Endometrial microvascular endothelial cells (primary cell): ENCODE results near the gene NRGN. TPM values are rescaled to one million over a fixed set of nuclear protein-coding genes. Genes with fewer than 3 reads are reported as not detected.

Source experiments
- in situ Hi-C: cut with HindIII; loops from 2 replicates; pipeline ENCODE4 v1.10.0; 2017; ENCODE audit warnings: low sequenced_read_pairs, low pct_unique_long_range_greater_than_20kb; ENCODE audit errors: inconsistent ontology term
- total RNA-seq: library from RNA; depleted of rRNA; stranded (reverse); fragments of >200 nt; gene quantifications from one replicate; pipeline ENCODE4 v1.2.3, GENCODE V29; 2015; ENCODE audit errors: inconsistent ontology term

Gene NRGN
- total RNA-seq, 1 donor from 2014 or later, result 14.6 TPM

- in situ Hi-C loops, result no loop called here
Measured at GRCh38 chr11:124753624-124754023, 13.9 kb downstream of the NRGN start.

GRCh38 chr11:124754309-124754708, 14.6 kb downstream of the NRGN start:
- in situ Hi-C loops, result no loop called here

- in situ Hi-C loops, result no loop called here
Measured at GRCh38 chr11:124754710-124755109, 15.0 kb downstream of the NRGN start.

DNA sequence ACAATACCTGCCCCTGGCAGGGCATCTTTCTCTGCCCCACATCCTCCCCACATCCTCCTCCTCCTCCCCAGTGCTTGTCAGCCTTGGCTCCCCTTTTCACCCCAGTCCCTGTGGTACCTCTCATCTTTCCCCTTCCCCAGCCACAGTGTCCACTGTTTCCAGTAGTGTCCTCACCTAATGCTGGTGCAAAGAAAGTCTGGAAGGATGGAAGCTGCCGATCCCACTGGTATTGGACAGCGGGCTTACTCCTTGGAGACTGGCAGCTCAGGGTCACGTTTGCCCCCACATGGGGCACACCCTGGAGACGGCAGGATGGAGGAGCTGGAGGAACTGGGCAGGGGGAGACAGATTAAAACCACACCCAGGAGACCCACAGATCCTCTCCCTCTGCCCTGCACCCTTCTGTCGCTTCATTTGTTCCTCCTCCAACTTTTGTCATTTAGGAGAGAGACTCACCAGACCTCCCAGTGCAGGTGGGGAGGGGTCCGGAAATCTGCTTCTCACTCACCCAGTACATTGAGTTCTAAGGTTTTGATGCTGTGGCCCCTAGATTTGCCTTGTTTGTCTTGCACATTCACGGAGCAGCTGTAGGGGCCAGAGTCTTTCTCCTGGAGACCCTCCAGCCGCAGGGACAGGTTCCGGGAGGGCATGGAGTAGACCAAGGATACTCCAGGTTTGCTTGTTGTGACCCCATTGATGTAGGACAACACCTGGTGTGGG, 16.5 kb downstream of the NRGN start:
- in situ Hi-C loops, result no loop called here

- in situ Hi-C loops, result no loop called here
Measured at GRCh38 chr11:124756753-124757227, 17.0 kb downstream of the NRGN start.

DNA sequence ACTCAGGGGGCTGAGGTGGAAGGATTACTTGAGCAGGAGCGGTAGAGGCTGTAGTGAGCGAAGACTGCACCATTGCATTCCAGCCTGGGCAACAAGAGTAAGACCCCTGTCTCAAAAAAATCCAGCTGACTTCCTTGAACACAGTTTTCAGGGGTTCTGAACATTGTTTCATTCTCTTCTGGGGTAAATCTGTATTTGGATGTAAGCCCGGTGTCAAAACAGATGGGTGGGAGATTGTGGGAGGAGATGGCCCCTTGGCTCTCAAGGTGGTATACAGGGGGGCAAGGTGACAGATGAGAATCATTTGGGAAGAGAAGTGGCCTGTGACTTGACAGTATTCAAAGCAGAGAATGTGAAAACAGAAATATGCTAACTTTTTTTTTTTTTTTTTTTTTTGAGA, 17.6 kb downstream of the NRGN start:
- in situ Hi-C loops, result no loop called here

DNA sequence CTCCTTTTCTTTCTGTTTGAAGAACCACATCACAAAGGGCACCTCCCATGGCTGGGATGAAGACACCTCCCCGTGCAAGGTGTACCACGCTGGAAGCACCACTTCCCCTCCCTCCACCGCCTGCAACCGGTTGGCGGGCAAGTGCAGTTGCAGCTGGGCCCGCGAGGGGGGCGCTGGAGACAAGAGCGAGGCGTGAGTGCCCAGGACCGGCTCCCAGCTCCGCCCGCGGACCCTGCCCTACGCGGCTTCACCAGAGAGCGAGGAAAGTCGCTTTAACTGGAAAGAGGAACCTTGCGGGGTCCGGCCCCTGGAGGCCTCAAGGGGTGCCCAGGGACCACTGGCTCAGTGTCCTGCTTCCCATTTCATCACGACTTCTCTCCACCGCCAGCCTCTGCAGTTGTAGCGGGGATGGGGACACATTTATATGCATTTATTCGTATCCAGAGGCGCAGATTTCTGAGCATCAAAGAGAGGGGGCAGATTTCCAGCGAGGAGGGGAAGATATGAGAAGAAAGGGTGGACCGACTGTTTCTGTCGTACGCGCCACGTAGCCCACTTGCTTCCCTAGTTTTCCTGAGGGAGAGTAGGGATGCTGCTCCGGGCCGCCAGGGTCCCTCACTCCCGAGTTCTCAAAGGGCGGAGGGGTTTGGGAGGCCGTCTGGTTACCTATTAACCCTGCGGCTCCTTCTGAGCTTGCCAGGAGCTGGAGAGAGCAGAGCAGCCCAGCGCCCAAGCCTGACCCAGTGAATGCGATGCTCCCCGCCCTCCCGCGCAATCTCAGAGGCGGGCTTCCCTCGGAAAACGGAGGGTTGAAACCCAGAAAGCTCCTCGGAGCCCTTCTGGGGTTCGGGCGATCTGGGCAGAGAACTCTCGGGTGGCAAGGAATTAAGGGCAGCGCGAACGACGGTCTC, 18.9 kb downstream of the NRGN start:
- in situ Hi-C loops, result no loop called here

DNA sequence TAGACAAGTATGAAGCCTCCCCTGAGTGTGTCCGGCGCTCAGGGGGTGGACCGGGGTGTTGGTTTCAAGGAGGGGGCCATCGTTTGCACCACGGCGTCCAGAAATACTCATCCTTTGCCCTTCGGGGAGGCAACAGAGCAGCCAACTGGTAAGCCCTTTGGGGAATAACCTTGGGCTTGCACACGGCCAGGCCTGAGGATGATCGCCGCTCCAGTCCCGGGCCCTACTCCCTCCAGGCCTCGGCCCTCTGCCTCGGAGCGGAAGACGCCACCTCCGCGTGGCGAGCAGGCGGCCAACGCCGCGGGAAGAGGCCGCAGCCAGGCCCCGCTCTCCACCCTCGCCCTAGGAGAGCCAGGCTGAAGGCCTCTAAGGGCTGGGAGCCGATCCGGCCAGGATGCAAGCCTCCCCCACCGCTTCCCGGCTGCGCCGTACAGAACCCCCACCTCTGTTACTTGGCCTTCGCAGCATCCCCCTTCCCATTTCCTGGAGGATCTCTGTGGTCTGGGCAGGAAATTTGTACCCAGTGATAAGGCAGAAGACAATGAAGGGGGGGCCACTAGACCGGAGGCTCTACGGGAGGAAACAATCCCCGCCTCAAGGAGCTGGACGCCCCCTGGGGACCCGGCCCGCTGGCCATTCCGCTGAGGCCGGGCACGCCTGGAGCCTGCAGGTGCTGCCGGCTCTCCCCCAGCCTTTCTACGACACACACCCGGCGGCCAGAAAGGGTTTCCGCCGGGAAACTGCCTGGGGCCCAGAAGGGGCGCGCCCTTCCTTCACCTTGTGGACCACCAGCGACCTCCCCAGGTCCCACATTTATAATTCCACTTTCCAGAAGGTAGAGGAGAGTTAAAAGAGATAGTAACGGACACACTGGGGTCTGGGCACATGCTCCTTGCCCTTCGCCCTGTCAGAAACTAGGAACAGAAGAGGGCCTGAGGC, 19.8 kb downstream of the NRGN start:
- in situ Hi-C loops, result no loop called here

- in situ Hi-C loops, result no loop called here
Measured at GRCh38 chr11:124760205-124760652, 20.5 kb downstream of the NRGN start.

- in situ Hi-C loops, result no loop called here
Measured at GRCh38 chr11:124760806-124761205, 21.1 kb downstream of the NRGN start.

GRCh38 chr11:124761301-124762104, 21.8 kb downstream of the NRGN start:
- in situ Hi-C loops, result no loop called here

DNA sequence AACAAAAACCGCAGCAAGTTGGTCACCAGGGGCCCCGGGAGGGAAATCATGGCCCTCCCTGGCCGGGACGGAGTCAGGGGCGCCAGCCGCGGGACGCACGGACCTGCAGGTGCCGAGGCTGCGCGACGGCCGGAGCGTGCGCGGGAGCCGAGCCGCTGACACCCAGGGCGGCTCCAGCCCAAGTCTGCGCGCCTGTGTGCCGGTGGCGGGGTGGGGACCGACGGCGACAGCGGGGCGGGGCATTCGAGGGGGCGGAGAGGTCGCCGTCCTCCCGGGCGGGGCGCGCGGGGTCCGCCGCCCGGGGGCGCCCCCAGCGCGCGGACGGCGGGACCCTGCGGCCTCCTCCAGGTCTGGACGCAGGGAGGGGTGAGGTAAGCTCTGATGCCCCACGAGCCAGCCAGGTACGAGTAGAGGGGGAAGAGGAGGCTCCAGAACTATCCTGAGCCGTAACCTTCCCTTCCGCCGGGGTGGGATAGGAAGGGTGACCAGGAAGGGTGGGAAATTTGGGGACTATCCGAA, 22.4 kb downstream of the NRGN start, which contains the start of gene ESAM:
Gene ESAM (minus strand): TSS at position 186 of the 519 bp plus-strand sequence. CDS start 136 bp downstream, at position 50.
- in situ Hi-C loops, result no loop called here

GRCh38 chr11:124762624-124763155, 22.9 kb downstream of the NRGN start:
- in situ Hi-C loops, result no loop called here

- in situ Hi-C loops, result no loop called here
Measured at GRCh38 chr11:124763156-124763947, 23.6 kb downstream of the NRGN start.

DNA sequence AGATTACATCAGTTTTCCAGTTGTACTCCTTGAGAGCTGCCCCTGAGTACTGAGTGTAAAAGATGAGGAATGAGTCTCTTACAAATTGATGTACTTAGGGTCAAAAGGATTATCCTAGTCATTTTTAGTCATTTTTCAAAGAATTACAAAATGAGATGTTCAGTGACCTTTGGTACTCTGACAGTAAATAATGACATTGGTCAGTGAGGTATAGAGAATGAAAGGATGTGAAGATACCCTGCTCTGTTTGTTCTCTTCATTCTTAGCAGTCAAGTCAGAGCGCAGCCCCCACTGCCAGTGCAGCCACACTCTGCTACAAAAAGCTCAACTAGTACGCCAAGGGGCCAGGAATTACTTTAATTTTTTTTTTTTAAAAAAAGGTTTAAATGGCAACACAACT, 26.4 kb downstream of the NRGN start:
- in situ Hi-C loops, result no loop called here

- in situ Hi-C loops, result no loop called here
Measured at GRCh38 chr11:124768914-124769313, 29.2 kb downstream of the NRGN start.
